ENCODE data around the gene CA12.
"Not testable (repeated sequence)": the region's sequence is repeated elsewhere in the genome, so short reads cannot be mapped to it uniquely, and the experiment has no call there.

- TF ChIP-seq POLR2AphosphoS5, CTCF (IDR thresholded peaks at IDR 0.05): not testable (repeated sequence)
Observed at GRCh38 chr15:63320446-63320845, 61.2 kb downstream of the CA12 start.
